Measurements from ENCODE around the gene RYR2. TPM values are rescaled to one million over a fixed set of nuclear protein-coding genes. Genes with fewer than 3 reads are reported as not detected.

The RYR2 gene
- total RNA-seq, 1 donor from 2014 or later, result 7.8 TPM

- H3K27ac ChIP-seq, result no peak overlapping the region
- intact Hi-C loops (cut with DNase I), result no loop called here
- H3K27me3 ChIP-seq, result no peaks in the 10 kb centered on the region
- no peak overlapping the region for H3K4me3 ChIP-seq
- TF ChIP-seq CTCF (IDR thresholded peaks at IDR 0.05), result no peak
- DNase-seq (no peak), ATAC-seq (no peak)
- no peaks in the 10 kb centered on the region for H3K4me1 ChIP-seq
- H3K36me3 ChIP-seq, result no peaks in the 10 kb centered on the region
- no peaks in the 10 kb centered on the region for H3K9me3 ChIP-seq
Observed at GRCh38 chr1:237713916-237714315, 671.9 kb downstream of the RYR2 start.

- H3K36me3 ChIP-seq, result no peaks in the 10 kb centered on the region
- intact Hi-C loops (cut with DNase I), result no loop called here
- TF ChIP-seq CTCF (IDR thresholded peaks at IDR 0.05), result no peak
Observed at GRCh38 chr1:237717106-237717505, 675.1 kb downstream of the RYR2 start.

GRCh38 chr1:237730826-237731350 lies 688.9 kb downstream of the RYR2 start:
- intact Hi-C loops (cut with DNase I), result no loop called here
- H3K27ac ChIP-seq, result no peak overlapping the region
- DNase-seq, result no peak
- no peaks in the 10 kb centered on the region for H3K27me3 ChIP-seq
- H3K4me1 ChIP-seq, result no peaks in the 10 kb centered on the region
- no peaks in the 10 kb centered on the region for H3K36me3 ChIP-seq
- no peaks in the 10 kb centered on the region for H3K9me3 ChIP-seq
- ATAC-seq, result no peak
- no peak overlapping the region for H3K4me3 ChIP-seq
- TF ChIP-seq CTCF (IDR thresholded peaks at IDR 0.05), result no peak

More at GRCh38 chr1:237717106-237717505, 675.1 kb downstream of the RYR2 start:
- Histone ChIP-seq H3K27me3 (no peaks in the 10 kb centered on the region), H3K27ac (no peak overlapping the region), H3K4me1 (no peaks in the 10 kb centered on the region), H3K4me3 (no peak overlapping the region), H3K9me3 (no peaks in the 10 kb centered on the region)
- ATAC-seq (no peak), DNase-seq (no peak)

- Histone ChIP-seq H3K36me3 (no peaks in the 10 kb centered on the region), H3K4me1 (no peaks in the 10 kb centered on the region), H3K27ac (no peak overlapping the region), H3K4me3 (no peak overlapping the region), H3K9me3 (no peaks in the 10 kb centered on the region), H3K27me3 (no peaks in the 10 kb centered on the region)
- DNase-seq (no peak), ATAC-seq (no peak)
- TF ChIP-seq CTCF (IDR thresholded peaks at IDR 0.05), result no peak
- intact Hi-C loops (cut with DNase I), result no loop called here
Observed at GRCh38 chr1:237732657-237733056, 690.7 kb downstream of the RYR2 start.

- intact Hi-C loops (cut with DNase I), result no loop called here
- no peaks in the 10 kb centered on the region for H3K4me1 ChIP-seq
- no peak for DNase-seq
- ATAC-seq, result no peak
- no peak overlapping the region for H3K27ac ChIP-seq
- no peaks in the 10 kb centered on the region for H3K36me3 ChIP-seq
- no peak overlapping the region for H3K4me3 ChIP-seq
- TF ChIP-seq CTCF (IDR thresholded peaks at IDR 0.05), result peak; percentile 15
- no peaks in the 10 kb centered on the region for H3K9me3 ChIP-seq
- H3K27me3 ChIP-seq, result no peaks in the 10 kb centered on the region
Observed at GRCh38 chr1:237736372-237737029, 694.5 kb downstream of the RYR2 start.
